PFSK-1 (cell line): ENCODE measurements around the gene FAM237A.

ENCODE experiments used
- FOXP2 ChIP-seq: optimal IDR thresholded peaks from 2 replicates; pipeline ENCODE3; 2011; ENCODE audit warnings: borderline replicate concordance, control low read depth, inconsistent platforms; ENCODE audit not compliant: insufficient read depth; ENCODE audit errors: extremely low read length, extremely low read depth
- POLR2AphosphoS5 ChIP-seq: IDR thresholded peaks from 2 replicates; pipeline ENCODE4 v1.6.1; 2012; ENCODE audit warnings: low read depth, mild to moderate bottlenecking, control low read depth, low read length, moderate library complexity
- REST ChIP-seq, 2 experiments: IDR thresholded peaks; 2 replicates each; pipeline versions ENCODE4 v1.6.1 to v1.8.0; 2011 to 2012; ENCODE audit warnings: low read depth in 2 of 2, low read length in 2 of 2, control low read depth in 1 of 2, inconsistent platforms in 1 of 2, mild to moderate bottlenecking in 1 of 2, moderate library complexity in 1 of 2; ENCODE audit not compliant: insufficient read depth in 1 of 2
- SIN3A ChIP-seq: IDR thresholded peaks from 2 replicates; pipeline ENCODE4 v1.6.1; 2012; ENCODE audit warnings: mild to moderate bottlenecking, low read length, moderate library complexity, borderline replicate concordance; ENCODE audit not compliant: insufficient read depth
- TAF1 ChIP-seq: IDR thresholded peaks from 2 replicates; pipeline ENCODE4 v1.6.1; 2012; ENCODE audit warnings: low read length, control low read depth, borderline replicate concordance; ENCODE audit not compliant: insufficient read depth

The FAM237A gene

GRCh38 chr2:206611191-206611590 is 31.1 kb upstream of the FAM237A start:
- TF ChIP-seq FOXP2 (no peak), TAF1 (no peak), SIN3A (no peak), REST (IDR thresholded peaks at IDR 0.05; ENCODE audit: insufficient read depth in 1 of 2, low read depth in 2 of 2, low read length in 2 of 2) (no peak), POLR2AphosphoS5 (no peak)

- TF ChIP-seq FOXP2: no peak
- TF ChIP-seq POLR2AphosphoS5: no peak
- TF ChIP-seq TAF1: no peak
- no peak for TF ChIP-seq REST (IDR thresholded peaks at IDR 0.05; ENCODE audit: insufficient read depth in 1 of 2, low read depth in 2 of 2, low read length in 2 of 2)
- no peak for TF ChIP-seq SIN3A
Measured at GRCh38 chr2:206611736-206612135, 30.6 kb upstream of the FAM237A start.

GRCh38 chr2:206614811-206615210 is 27.5 kb upstream of the FAM237A start:
- no peak for TF ChIP-seq SIN3A
- no peak for TF ChIP-seq REST (IDR thresholded peaks at IDR 0.05; ENCODE audit: insufficient read depth in 1 of 2, low read depth in 2 of 2, low read length in 2 of 2)

GRCh38 chr2:206615417-206616089 is 26.7 kb upstream of the FAM237A start:
- TF ChIP-seq FOXP2 (no peak), REST (IDR thresholded peaks at IDR 0.05; ENCODE audit: insufficient read depth in 1 of 2, low read depth in 2 of 2, low read length in 2 of 2) (no peak), SIN3A (no peak), POLR2AphosphoS5 (no peak), TAF1 (no peak)

- TF ChIP-seq POLR2AphosphoS5: no peak
- TF ChIP-seq REST (IDR thresholded peaks at IDR 0.05; ENCODE audit: insufficient read depth in 1 of 2, low read depth in 2 of 2, low read length in 2 of 2): no peak
- no peak for TF ChIP-seq FOXP2
- TF ChIP-seq TAF1: no peak
- no peak for TF ChIP-seq SIN3A
Measured at GRCh38 chr2:206616151-206616550, 26.1 kb upstream of the FAM237A start.
